ENCODE measurements around the gene IQSEC3. TPM values are rescaled to one million over a fixed set of nuclear protein-coding genes. Genes with fewer than 3 reads are reported as not detected.

IQSEC3 gene
- total RNA-seq, 1 experiment from 2014 or later, result 0.06 TPM

- DNase-seq (ENCODE audit: low read depth), result no peak
Observed at GRCh38 chr12:78981-79380, 12.4 kb downstream of the IQSEC3 start.

- DNase-seq (ENCODE audit: low read depth), result no peak
Observed at GRCh38 chr12:80681-81190, 14.2 kb downstream of the IQSEC3 start.

GRCh38 chr12:82740-83139 is 16.2 kb downstream of the IQSEC3 start:
- DNase-seq (ENCODE audit: low read depth), result no peak

GRCh38 chr12:84056-84455 is 17.5 kb downstream of the IQSEC3 start:
- no peak for DNase-seq (ENCODE audit: low read depth)

- no peak for DNase-seq (ENCODE audit: low read depth)
Observed at GRCh38 chr12:85191-85666, 18.7 kb downstream of the IQSEC3 start.

GRCh38 chr12:87315-87714 is 20.7 kb downstream of the IQSEC3 start:
- no peak for DNase-seq (ENCODE audit: low read depth)

- DNase-seq (ENCODE audit: low read depth), result no peak
Observed at GRCh38 chr12:87856-88255, 21.3 kb downstream of the IQSEC3 start.

- DNase-seq (ENCODE audit: low read depth), result no peak
Observed at GRCh38 chr12:89653-90052, 23.1 kb downstream of the IQSEC3 start.

GRCh38 chr12:91213-91612 is 24.6 kb downstream of the IQSEC3 start:
- DNase-seq (ENCODE audit: low read depth), result no peak

GRCh38 chr12:93266-94005 is 26.9 kb downstream of the IQSEC3 start:
- DNase-seq (ENCODE audit: low read depth), result no peak

GRCh38 chr12:96543-96942 is 30.0 kb downstream of the IQSEC3 start:
- no peak for DNase-seq (ENCODE audit: low read depth)

- no peak for DNase-seq (ENCODE audit: low read depth)
Observed at GRCh38 chr12:98924-99352, 32.4 kb downstream of the IQSEC3 start.

- DNase-seq (ENCODE audit: low read depth), result peak; percentile 23
Observed at GRCh38 chr12:99605-100004, 33.0 kb downstream of the IQSEC3 start.

- DNase-seq (ENCODE audit: low read depth), result no peak
Observed at GRCh38 chr12:101969-102878, 35.7 kb downstream of the IQSEC3 start.

GRCh38 chr12:102879-103168 is 36.3 kb downstream of the IQSEC3 start:
- DNase-seq (ENCODE audit: low read depth), result no peak

GRCh38 chr12:103169-103981 is 36.8 kb downstream of the IQSEC3 start:
- no peak for DNase-seq (ENCODE audit: low read depth)

- no peak for DNase-seq (ENCODE audit: low read depth)
Observed at GRCh38 chr12:104551-105081, 38.0 kb downstream of the IQSEC3 start.

GRCh38 chr12:105696-106095 is 39.1 kb downstream of the IQSEC3 start:
- DNase-seq (ENCODE audit: low read depth), result no peak

GRCh38 chr12:106118-106591 is 39.6 kb downstream of the IQSEC3 start:
- no peak for DNase-seq (ENCODE audit: low read depth)

GRCh38 chr12:108594-108993 is 42.0 kb downstream of the IQSEC3 start:
- peak; percentile 40 for DNase-seq (ENCODE audit: low read depth)

- DNase-seq (ENCODE audit: low read depth), result no peak
Observed at GRCh38 chr12:109446-109845, 42.9 kb downstream of the IQSEC3 start.

GRCh38 chr12:109872-110271 is 43.3 kb downstream of the IQSEC3 start:
- DNase-seq (ENCODE audit: low read depth), result no peak

Data from Daoy (cell line).